Fibroblast of gingiva (primary cell): ENCODE results near the gene GEN1.

Experiments used
- DNase-seq: peaks from one replicate; pipeline ENCODE4 v3.0.0-alpha.2; 2011; ENCODE audit warnings: low read depth

Gene GEN1

GRCh38 chr2:17754773-17755425 is 961 bp downstream of the GEN1 start:
- no peak for DNase-seq

- no peak for DNase-seq
These were observed 2.7 kb downstream of the GEN1 start for GRCh38 chr2:17756668-17757067.

- no peak for DNase-seq
These were observed 3.4 kb downstream of the GEN1 start for GRCh38 chr2:17757321-17757720.

GRCh38 chr2:17758118-17758517 is 4.2 kb downstream of the GEN1 start:
- DNase-seq: no peak

- DNase-seq: peak; percentile 34
These were observed 5.9 kb downstream of the GEN1 start for GRCh38 chr2:17759805-17760204.

GRCh38 chr2:17762451-17762850 is 8.5 kb downstream of the GEN1 start:
- DNase-seq: no peak

- DNase-seq: no peak
These were observed 9.8 kb downstream of the GEN1 start for GRCh38 chr2:17763641-17764333.

GRCh38 chr2:17765398-17765797 is 11.5 kb downstream of the GEN1 start:
- DNase-seq: no peak

- DNase-seq: no peak
These were observed 15.0 kb downstream of the GEN1 start for GRCh38 chr2:17768894-17769293.

GRCh38 chr2:17771956-17772355 is 18.0 kb downstream of the GEN1 start:
- no peak for DNase-seq

- no peak for DNase-seq
These were observed 18.6 kb downstream of the GEN1 start for GRCh38 chr2:17772532-17772931.

- no peak for DNase-seq
These were observed 26.6 kb downstream of the GEN1 start for GRCh38 chr2:17780546-17780945.

- no peak for DNase-seq
These were observed 27.5 kb downstream of the GEN1 start for GRCh38 chr2:17781482-17781881.

GRCh38 chr2:17786727-17787126 is 32.8 kb downstream of the GEN1 start:
- DNase-seq: no peak

- DNase-seq: no peak
These were observed 34.8 kb downstream of the GEN1 start for GRCh38 chr2:17788773-17789172.

- no peak for DNase-seq
These were observed 36.6 kb downstream of the GEN1 start for GRCh38 chr2:17790536-17790935.

GRCh38 chr2:17791121-17791816 is 37.3 kb downstream of the GEN1 start:
- peak; percentile 78 for DNase-seq

GRCh38 chr2:17791817-17792130 is 37.8 kb downstream of the GEN1 start:
- no peak for DNase-seq

GRCh38 chr2:17792515-17792914 is 38.6 kb downstream of the GEN1 start:
- peak; percentile 22 for DNase-seq

GRCh38 chr2:17793296-17793695 is 39.4 kb downstream of the GEN1 start:
- no peak for DNase-seq

GRCh38 chr2:17793803-17794354 is 39.9 kb downstream of the GEN1 start:
- no peak for DNase-seq

GRCh38 chr2:17795309-17795708 is 41.4 kb downstream of the GEN1 start:
- no peak for DNase-seq

- DNase-seq: no peak
These were observed 44.4 kb downstream of the GEN1 start for GRCh38 chr2:17798338-17798737.
